GM19452 (cell line): Measurements from ENCODE around the gene ADCY6.

Source experiments
- ATAC-seq: cut with Tn5 transposase; IDR thresholded peaks from one replicate; pipeline ENCODE4 v1.9.1; 2021; ENCODE audit not compliant: unreplicated experiment

ADCY6 gene

DNA sequence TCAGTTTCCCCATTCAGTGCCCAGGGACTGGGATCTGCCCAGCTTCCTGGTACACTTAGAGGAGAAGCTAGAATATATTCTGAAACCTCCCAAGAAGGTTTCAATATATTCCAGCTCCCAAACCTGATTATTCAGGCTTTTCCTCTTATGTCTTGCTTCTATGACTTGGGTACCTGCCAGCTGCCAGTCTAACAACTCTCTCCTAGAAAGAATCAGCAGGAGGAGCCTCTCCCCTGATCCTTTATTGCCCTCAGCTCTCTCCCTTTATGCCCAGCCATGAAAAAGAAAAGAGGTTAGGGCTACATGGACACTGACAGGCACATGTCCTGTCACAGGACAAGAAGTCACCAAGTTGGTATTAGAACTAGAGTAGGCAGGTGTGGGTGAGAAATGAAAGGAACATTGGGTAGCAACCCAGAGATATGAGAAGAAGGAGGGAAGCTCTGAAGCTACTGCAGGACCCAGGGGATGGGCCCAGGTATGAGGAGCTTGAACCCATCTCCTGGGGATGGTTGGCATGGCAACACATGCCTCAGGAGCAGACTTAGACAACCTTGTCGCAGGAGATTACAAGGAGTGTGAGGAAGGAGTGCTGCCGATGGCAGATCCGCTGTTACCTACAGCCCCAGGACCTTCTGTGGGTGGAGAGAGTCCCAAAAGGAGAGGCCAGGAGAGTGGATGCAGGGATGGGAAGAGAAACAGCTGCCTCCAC, 27.4 kb upstream of the ADCY6 start:
- no peak for ATAC-seq

DNA sequence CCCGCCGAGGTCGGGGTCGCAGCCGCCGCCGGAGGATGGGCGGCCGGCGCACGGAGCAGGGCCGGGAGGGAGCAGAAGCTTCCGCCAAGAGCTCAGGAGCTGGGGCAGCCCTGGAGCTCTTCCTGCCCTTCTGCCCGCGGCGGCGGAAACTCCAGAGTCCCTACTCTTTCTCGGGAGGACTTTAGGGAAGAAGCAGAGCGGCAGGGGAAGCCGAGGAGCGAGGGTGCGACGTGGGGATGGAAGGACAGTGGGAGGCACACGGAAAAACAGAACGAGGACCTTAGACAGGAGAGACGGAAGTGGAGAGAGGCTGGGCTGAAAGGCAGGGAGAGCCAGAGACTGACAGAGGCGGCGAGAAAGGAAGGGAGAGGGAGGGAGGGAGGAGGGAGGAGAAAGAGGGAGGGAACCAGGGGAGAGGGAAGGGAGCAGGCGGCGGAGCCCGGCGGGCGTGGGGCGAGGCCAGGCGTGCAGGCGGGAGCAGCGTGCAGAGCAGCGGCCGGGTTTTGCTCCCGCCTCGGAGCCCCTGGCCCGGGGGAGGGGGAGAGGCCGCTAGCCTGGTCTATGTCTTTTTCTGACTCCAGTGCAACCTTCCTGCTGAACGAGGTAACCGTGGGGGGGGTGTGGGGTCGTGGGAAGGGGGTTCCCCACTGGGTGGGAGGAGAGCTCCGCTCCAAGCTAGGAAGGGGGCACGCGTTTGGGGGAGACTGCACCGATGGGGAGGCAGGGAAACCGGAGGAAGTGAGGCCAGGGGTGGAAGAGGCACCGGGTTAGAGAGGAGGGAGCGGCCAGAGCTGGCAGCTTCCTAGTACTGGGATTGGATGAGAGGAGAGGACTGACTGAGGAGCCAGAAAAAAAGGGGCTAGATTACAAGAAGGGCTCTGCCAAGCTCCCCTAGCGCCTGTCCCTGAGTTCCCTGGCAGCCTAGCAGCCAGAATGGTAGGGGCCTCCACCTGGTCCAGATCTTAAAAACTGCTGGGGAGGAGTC, 26.5 kb upstream of the ADCY6 start:
- peak; percentile 36 for ATAC-seq

DNA sequence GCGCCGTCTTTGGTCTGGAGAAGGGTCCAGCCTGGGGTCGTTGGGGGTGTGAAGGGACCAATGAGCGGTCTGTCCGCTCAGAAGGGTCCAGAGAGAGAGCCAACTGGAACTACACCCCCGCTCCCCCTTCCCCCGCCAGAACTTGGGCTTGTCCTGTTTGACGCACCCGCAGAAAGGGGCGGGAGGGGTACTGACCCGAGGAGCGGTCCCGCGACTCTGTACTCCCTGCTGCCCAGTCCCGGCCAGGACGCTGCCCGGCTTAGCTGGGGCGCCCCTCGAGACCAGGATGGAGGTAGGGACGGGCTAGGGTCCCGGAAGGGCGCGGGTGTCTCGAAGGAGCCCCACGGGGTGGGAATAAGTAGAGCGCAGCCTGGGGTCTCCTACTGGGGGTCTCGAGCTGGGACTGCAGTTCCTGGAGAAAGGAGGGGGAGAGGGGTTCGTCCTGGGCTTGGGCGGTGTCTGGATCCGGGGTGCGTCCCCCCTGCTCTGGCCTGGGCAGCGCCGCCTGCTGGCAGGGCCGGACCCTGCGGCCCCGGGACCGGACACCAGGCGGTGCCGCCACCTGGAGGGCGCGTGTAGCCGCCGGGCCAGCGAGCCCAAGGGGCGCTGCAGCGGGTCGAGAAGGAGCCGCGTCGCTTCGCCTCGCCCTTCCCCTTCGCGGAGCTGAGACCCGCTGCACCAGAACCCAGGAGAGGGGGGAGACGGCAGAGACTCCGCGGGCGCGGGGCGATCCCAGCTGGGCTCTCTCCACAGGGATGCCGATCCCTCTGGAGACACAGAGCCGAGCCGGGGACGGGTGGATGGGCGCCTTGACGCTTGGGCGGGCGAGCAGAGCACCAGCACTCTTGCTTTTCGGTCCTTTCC, 25.6 kb upstream of the ADCY6 start:
- peak; percentile 86 for ATAC-seq

DNA sequence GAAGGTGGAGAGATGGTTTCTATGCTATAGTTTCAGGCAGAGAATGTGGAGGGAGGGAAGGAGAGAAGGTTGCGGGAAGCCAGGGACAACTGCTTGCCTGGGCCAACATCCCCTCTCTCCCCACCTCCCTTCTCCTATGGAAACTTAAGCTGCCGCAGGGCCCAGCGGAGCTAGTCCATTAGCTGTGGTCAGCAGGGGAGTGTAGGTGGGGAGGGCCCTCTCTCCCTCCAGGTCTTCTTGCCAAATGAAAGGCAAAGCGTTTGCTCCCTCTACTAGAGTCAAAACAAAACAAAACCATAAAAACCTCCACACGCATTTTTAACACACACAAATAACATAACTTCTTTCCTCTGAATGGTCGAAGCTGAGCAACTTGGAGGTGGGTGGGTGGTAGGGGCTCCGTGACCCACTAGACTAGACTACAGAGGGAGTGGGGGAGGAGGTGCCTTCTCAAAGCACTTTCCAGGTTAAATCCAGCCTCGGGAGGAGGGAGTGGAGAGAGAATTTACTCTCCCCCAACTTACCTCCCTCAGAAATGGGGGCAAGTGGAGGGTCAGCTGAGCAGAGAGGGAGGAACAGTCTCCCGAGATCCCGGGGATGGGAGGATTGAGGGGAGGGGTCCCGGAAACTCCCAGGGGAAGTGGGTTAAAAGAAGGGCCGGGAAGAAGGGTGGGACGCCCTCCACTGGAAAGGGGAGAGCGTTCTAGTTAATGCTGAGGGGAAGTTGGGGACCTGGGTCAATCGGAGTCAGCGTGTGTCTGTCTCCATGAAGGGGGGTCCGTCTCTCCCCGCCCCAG, 24.8 kb upstream of the ADCY6 start:
- no peak for ATAC-seq

DNA sequence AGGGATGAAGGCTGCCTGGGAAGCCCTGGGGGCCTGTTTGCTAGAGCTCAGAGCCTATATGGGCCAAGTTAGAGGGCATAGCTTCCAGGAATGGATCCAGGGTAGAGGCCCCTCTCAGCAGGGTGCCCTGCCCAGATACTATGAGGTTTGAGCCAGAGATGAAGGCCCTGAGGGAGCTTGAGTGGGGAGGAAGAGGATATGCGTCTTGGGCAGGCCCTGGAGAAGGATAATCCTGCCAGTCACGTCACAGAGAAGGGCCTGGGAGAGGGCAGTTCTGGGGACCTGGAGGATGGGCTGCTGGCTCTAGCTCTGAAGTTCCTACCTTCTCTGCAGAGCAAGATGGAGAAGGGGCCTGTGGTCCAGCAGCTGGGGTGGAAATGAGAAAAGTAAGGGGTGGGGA, 23.5 kb upstream of the ADCY6 start:
- ATAC-seq = no peak

DNA sequence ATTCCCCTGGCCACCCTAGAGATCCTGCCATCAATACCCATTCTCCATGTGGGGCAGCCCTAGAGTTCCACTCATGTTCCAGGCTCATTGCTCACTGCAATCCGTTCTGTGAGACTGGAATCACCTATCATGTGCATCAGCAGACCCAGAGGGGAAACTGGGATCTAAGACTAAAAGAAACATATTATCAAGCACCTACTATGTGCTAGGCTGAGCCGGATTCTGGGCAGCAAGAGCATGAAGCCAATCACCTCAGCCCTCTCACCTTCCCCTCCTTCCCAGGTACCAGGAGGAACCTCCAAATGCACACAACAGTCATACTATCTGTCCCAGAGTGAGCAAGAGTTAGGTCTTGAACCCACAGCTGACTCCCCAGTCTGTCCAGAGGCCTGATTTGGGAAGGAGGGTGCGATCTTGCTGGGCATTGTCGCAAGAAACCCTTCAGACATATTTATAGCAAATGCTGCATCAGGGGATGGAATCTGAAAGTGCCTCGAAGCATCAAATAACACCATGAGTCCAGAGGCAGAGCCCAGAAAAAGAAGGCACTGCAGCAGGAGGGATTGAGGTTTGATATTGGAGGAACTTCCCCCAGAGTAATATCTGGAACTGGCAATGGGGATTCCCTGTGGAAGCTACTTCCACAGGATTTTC, 22.7 kb upstream of the ADCY6 start:
- ATAC-seq = no peak

DNA sequence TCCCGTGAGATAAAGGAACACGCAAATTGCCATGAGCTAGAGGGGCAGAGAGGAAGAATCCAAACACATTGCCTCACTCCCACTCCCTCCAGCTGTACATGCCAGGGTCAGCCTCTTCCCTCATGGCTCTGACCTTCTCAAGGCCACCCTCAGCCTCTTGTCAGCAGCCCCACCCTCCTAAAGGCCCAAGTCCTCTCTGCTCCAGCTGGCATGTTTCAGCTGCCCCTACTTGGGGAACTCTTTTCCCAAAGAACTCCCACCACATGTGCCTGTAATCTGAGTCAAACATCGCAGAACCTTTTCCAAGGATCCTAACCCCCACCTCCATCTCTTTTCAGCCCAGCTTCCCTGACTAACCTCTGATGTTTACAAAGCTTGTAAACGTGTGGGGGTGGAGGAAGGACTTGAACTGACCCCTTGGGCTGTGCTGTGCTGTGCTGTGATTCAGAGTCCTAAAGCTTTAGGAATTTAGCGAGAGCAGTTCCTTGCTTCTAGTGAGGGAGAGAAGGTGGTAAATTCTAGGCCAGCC, 22.1 kb upstream of the ADCY6 start:
- no peak for ATAC-seq

DNA sequence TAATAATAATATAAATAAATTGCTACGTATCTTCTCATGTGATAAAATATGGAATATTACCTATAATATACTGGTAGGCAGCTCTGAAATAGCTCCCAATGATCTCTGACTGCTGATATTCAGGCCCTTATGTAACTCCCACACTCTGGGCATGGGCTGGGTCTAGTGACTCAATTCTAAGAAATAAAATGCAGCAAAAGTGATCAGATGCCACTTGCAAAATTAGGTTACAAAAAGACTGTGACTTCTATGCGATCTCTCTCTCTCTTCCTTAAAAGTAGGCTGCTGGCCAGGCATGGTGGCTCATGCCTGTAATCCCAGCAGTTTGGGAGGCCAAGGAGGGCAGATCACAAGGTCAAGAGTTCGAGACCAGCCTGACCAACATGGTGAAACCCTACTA, 19.1 kb upstream of the ADCY6 start:
- no peak for ATAC-seq

DNA sequence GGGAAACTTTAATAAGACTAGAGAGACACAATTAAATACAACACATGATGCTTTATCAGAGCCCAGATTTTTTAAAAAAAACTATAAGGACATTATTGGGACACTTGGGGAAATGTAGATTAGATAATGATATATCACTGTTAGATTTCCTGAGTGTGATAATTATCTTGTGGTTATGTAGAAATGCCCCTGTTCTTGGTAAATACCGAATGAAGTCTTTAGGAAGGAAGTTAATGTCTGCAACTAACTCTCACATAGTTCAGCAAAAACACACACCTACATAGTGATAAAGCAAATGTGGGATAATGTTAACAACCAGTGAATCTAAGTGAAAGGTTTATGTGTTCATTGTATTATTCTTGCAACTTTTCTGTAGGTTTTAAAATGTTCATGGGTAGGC, 14.8 kb upstream of the ADCY6 start:
- no peak for ATAC-seq

DNA sequence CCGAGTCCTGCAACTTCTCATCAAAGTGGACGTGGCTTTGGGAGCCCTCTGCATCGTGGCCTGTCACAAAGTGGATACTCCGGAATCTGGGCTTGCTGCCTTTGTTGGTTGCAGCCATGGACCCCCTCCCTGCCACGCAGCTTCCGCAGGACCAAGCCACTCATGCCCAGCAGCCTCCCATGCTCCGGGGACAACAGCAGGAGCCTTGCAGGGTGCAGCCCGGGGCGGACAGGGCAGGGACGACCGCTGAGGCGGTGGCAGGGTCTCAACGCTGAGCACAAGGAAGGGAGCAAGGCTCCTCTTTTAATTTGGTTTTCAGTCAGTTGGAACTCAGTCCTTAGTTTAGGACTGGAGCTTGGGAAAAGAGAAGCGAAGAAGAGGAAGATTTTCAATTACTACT, 12.1 kb upstream of the ADCY6 start:
- ATAC-seq = no peak

DNA sequence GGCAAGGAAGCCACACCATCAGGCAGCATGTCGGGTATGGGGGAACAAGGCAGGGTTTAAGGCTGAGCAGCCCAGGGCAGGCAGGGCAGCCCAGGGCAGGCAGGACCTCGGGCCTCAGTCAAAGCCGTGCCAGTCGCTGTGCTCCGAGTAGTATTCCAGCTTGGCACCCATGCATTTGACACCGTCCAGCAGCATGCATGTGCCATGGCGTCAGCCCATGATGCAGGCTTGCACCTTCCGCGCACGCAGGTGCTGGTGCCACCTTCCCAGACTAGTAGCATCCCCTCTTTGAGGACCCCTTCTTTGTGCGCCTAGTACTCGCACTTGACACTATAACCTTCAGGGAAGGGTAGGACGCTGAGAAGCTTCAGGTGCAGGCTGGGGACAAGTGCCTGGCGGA, 11.6 kb upstream of the ADCY6 start:
- no peak for ATAC-seq

DNA sequence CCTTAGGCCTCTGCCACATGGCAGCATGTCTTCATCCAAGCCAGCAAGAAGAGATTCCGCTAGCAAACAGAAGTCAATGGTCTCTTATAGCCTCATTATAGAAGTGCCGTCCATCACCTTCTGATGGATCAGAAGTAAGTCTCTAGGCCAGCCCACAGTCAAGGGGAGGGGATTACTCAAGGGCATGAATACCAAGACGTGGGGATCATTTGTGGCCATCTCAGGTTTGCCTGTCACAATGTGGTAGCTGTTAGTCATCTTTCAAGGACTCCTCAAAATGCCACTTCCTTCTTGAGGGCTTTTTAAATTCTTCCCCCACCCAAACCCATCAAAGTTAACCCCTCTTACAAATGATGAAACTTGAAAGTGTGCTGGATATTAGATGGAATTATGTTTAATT, 8.1 kb upstream of the ADCY6 start:
- no peak for ATAC-seq

DNA sequence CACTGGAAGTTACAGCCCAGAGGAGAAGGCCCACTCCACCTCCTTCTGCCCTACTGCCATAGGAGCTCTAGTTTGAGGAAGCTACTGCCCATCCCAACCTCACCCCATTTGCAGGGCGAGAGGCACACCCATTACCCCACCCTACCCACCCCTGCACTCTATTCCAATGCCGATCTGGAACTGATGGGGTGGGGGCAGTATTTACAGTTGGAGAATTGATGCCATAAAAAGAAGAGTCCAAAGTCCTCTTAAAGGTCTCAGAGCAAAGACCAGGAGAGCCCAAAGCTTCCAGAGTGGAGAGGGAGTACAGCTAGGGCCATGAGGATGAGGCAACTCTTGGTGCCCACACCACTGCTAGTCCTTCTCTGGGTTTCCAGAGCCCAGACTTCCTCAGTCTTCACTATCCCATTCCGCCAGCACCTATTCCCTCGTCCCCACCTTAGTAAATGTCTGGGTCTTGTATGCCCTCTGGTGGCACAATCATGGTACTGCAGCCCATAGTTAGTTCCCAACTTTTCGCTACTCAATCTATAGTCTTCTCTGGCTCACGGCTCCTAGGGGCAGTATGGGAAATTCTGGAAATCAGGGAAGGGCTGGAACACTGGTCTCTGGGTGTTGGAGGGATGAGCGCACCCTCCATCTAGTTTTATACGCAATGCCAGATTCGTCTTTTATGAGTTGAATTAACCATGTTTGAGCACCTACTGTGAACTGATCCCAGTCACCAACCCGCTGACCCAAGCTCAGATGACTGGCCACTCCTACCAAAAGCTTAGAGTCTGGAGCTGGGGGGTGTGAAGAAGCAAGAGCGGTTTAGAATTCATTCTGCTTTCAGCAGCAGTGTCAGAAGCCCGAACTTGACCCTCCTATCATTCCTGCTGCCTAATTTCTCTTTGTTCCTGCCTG, 6.9 kb upstream of the ADCY6 start:
- ATAC-seq = peak; percentile 60

DNA sequence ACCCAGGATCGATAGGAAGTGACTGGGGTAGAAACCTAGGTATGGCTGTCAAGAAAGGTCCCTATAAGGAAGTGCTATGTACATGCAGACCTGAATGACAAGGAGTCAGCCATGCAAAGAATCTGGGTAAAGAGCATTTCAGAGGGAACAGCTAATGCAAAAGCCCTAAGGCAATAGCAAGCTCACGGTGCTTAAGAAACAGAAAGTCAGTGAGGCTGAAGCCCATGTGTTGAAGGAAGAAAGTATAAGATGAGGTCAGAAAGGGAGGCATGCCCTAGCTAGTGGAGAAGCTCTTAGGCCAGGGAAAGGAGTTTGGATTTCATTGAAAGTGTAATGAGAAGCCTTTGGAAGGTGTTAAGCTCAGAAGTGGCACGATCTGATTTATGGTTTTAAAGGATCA, 6.0 kb upstream of the ADCY6 start:
- no peak for ATAC-seq

DNA sequence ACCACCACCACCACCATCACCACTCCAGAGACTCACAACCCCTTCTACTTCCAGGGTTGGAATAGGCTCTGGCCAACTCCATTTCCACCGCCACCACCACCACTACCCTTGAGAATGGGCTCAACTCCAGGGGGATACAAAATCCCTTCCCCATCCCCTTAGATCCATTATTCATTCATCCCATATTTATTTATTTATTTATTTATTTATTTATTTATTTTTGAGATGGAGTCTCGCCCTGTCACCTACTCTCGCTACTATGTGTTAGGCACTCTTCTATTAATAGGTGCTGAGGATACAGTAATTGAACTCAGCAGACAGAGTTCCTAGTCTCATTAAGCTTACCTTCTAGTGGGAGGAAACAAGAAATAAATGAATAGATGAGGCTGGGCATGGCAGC, 4.8 kb upstream of the ADCY6 start:
- no peak for ATAC-seq

DNA sequence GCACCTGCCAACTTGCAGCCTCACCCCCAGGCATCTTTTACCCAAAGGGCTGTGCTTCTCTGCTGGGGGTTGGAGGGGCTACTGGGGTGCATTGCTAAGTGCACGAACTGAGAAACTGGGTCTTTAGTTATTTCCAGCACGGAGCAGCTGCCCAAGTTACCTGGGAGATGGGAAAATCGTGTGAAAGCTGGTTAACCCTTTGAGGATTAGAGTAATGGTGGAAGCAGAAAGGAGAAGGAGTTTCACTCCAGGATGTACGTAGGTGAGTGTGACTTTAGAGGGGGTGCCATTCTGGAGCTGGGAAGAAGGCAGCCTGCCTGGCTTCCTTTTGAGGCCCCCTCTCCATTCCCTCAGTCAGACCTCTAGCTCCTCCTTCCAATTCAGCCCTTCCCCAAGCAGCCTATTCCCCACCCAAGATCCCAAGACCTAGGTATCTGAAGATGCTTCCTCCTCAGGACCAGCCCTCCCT, 1.0 kb upstream of the ADCY6 start:
- peak; percentile 17 for ATAC-seq

DNA sequence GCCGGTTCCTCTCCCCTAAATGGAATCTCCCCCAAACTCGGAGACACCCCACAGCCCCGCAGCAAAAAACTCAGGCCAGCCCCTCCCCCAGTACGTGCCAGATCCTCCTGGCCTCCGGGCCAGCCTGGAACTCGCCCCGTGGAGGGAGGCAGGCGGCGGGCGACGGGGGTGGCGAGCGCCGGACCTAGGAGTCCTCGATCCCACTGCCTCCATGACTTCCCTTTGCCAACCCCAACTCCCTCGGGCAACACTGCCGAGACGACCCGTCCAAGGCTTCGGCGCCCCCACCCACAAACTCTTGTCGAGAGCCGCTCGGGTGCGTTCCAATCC, 400 bp downstream of the ADCY6 start:
- ATAC-seq = no peak

DNA sequence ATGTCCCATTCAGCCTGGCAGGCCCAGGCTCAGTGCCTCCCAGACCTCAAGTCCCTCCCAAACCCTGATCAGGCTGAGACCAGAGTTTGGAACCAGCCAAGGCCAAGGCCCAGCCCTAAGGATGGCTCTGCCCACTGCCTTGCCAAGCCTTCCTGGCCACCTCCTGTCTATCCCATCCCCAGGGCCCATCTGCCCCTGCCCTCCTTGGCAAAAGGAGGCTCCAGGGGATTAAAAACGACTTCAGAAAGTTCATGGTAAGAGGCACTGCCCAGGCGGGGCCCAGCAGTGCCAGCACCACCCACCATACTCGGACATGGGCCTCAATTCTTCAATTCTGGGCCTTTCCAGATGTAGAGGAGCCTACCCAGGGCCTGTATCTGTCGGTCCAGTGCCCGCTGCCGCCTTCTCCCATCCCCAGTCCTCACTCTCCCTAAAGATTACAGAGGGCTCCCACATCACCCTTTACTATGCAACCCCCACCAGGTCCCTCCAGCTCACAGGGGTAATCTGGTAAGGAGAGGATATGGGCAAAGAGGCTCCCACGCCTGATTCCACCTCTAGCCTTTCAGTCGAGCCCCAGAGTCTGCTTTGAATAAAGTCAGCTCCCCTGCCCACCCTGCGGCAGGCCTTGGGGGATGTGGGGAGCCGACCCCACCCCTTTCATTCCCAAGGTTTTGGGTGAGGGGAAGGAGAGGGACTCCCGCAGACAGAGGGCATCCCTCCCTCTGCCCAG, 932 bp downstream of the ADCY6 start:
- ATAC-seq = no peak
